Astrocyte (in vitro differentiated cells and primary cell): ENCODE measurements around the gene ZFPM1. TPM values are rescaled to one million over a fixed set of nuclear protein-coding genes. Genes with fewer than 3 reads are reported as not detected.

ENCODE experiments used
- DNase-seq: peaks from one replicate; pipeline ENCODE4 v3.0.0-alpha.2; 2010; ENCODE audit warnings: low read depth
- FAIRE-seq: peaks from 2 replicates; lab custom pipeline; 2011; peaks lifted over from hg19 to GRCh38; lab: Jason Lieb, UNC
- H2AFZ ChIP-seq: 2 replicates; pipeline ENCODE4 v1.6.0; 2012; ENCODE audit warnings: low read depth, low read length, inconsistent platforms
- H3K27ac ChIP-seq: 2 replicates; pipeline ENCODE4 v1.5.1; 2011; ENCODE audit warnings: low read depth, low read length, inconsistent platforms
- H3K27me3 ChIP-seq: 2 replicates; pipeline ENCODE4 v1.6.0; 2011; ENCODE audit warnings: low read length, inconsistent platforms; ENCODE audit not compliant: insufficient read depth
- H3K36me3 ChIP-seq: 2 replicates; pipeline ENCODE4 v1.5.1; 2011; ENCODE audit warnings: low read length, inconsistent platforms; ENCODE audit not compliant: insufficient read depth
- H3K4me1 ChIP-seq: 2 replicates; pipeline ENCODE4 v1.5.1; 2011; ENCODE audit warnings: low read length, inconsistent platforms; ENCODE audit not compliant: insufficient read depth
- H3K4me2 ChIP-seq: 2 replicates; pipeline ENCODE4 v1.6.0; 2012; ENCODE audit warnings: low read length, inconsistent platforms
- H3K4me3 ChIP-seq: 2 replicates; pipeline ENCODE4 v1.5.1; 2011; ENCODE audit warnings: low read depth, mild to moderate bottlenecking, low read length, inconsistent platforms; ENCODE audit not compliant: insufficient read depth
- H3K79me2 ChIP-seq: 2 replicates; pipeline ENCODE4 v1.6.0; 2012; ENCODE audit warnings: mild to moderate bottlenecking, low read length, inconsistent platforms; ENCODE audit not compliant: insufficient read depth
- H3K9ac ChIP-seq: 2 replicates; pipeline ENCODE4 v1.6.0; 2012; ENCODE audit warnings: mild to moderate bottlenecking, low read length, inconsistent platforms
- H3K9me3 ChIP-seq: 2 replicates; pipeline ENCODE4 v1.5.1; 2012; ENCODE audit warnings: low read depth, mild to moderate bottlenecking, low read length, inconsistent platforms; ENCODE audit not compliant: insufficient read depth
- H4K20me1 ChIP-seq: 2 replicates; pipeline ENCODE4 v1.6.0; 2012; ENCODE audit warnings: low read length, inconsistent platforms; ENCODE audit not compliant: insufficient read depth
- H3K27ac Mint-ChIP-seq: one replicate; pipeline ENCODE4 v1.8.0; 2021; ENCODE audit warnings: mild to moderate bottlenecking, mixed read lengths; ENCODE audit not compliant: unreplicated experiment
- H3K27me3 Mint-ChIP-seq: one replicate; pipeline ENCODE4 v1.8.0; 2021; ENCODE audit warnings: low read depth, mixed read lengths; ENCODE audit not compliant: unreplicated experiment
- H3K36me3 Mint-ChIP-seq: one replicate; pipeline ENCODE4 v1.8.0; 2021; ENCODE audit warnings: low read depth, mixed read lengths; ENCODE audit not compliant: unreplicated experiment
- H3K4me1 Mint-ChIP-seq: one replicate; pipeline ENCODE4 v1.8.0; 2021; ENCODE audit warnings: low read depth, mixed read lengths; ENCODE audit not compliant: unreplicated experiment
- H3K4me3 Mint-ChIP-seq: one replicate; pipeline ENCODE4 v1.8.0; 2021; ENCODE audit warnings: mild to moderate bottlenecking, moderate library complexity, mixed read lengths; ENCODE audit not compliant: unreplicated experiment
- H3K9me3 Mint-ChIP-seq: one replicate; pipeline ENCODE4 v1.8.0; 2021; ENCODE audit warnings: mild to moderate bottlenecking, mixed read lengths; ENCODE audit not compliant: unreplicated experiment
- CTCF ChIP-seq: IDR thresholded peaks from 2 replicates; pipeline ENCODE4 v1.5.1; 2011; ENCODE audit warnings: low read depth, mild to moderate bottlenecking, inconsistent platforms, low read length, moderate library complexity; ENCODE audit not compliant: insufficient read depth
- EZH2 ChIP-seq: IDR thresholded peaks from 2 replicates; pipeline ENCODE4 v1.6.1; 2012; ENCODE audit warnings: mild to moderate bottlenecking, low read length, inconsistent platforms; ENCODE audit not compliant: insufficient read depth
- total RNA-seq: library from RNA; stranded (reverse); gene quantifications from 2 replicates; pipeline ENCODE4 v1.2.1, GENCODE V29; 2021

ZFPM1 gene
- total RNA-seq, 1 donor from 2014 or later, result 8.6 TPM

DNA sequence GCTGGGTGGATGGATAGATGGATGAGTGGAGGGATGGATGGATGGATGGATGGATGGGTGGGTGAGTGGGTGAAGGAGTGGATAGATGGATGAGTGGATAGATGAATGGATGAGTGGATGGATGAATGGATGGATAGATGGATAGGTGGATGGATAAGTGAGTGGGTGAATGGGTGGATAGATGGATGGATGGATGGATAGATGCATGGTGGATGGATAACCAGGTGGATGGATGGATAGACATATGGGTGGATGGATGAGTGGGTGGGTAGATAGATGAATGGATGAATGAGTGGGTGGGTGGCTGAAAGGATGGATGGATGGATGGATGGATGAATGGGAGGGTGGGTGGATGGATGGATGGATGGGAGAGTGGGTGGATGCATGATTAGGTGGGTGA lies 66.2 kb downstream of the ZFPM1 start:
- no peak overlapping the region for H3K4me2 ChIP-seq
- H3K79me2 ChIP-seq, result no peaks in the 10 kb centered on the region
- Mint-ChIP-seq H3K27me3 (peaks cover 5% of the 10 kb centered on the region), H3K36me3 (peaks cover 3% of the 10 kb centered on the region), H3K4me3 (no peak overlapping the region), H3K27ac (no peak overlapping the region), H3K4me1 (no peaks in the 10 kb centered on the region), H3K9me3 (no peaks in the 10 kb centered on the region)
- no peak for TF ChIP-seq EZH2
- no peak for TF ChIP-seq CTCF
- no peak overlapping the region for H2AFZ ChIP-seq
- H3K36me3 ChIP-seq, result no peaks in the 10 kb centered on the region
- no peak overlapping the region for H3K27ac ChIP-seq
- DNase-seq (no peak), FAIRE-seq (no peak)
- no peaks in the 10 kb centered on the region for H3K27me3 ChIP-seq
- H4K20me1 ChIP-seq, result peaks cover 39% of the 10 kb centered on the region
- H3K9me3 ChIP-seq, result no peaks in the 10 kb centered on the region
- H3K4me3 ChIP-seq, result no peak overlapping the region
- no peaks in the 10 kb centered on the region for H3K4me1 ChIP-seq
- no peak overlapping the region for H3K9ac ChIP-seq

- peaks cover 46% of the 10 kb centered on the region for H4K20me1 ChIP-seq
- no peaks in the 10 kb centered on the region for H3K4me1 ChIP-seq
- H3K27ac ChIP-seq, result no peak overlapping the region
- TF ChIP-seq EZH2, result no peak
- TF ChIP-seq CTCF, result no peak
- no peak overlapping the region for H3K9ac ChIP-seq
- H2AFZ ChIP-seq, result no peak overlapping the region
- H3K4me3 ChIP-seq, result no peak overlapping the region
- H3K9me3 ChIP-seq, result no peaks in the 10 kb centered on the region
- Mint-ChIP-seq H3K36me3 (peaks cover 3% of the 10 kb centered on the region), H3K9me3 (no peaks in the 10 kb centered on the region), H3K27ac (no peak overlapping the region), H3K4me1 (no peaks in the 10 kb centered on the region), H3K27me3 (peaks cover 5% of the 10 kb centered on the region), H3K4me3 (no peak overlapping the region)
- no peaks in the 10 kb centered on the region for H3K36me3 ChIP-seq
- H3K79me2 ChIP-seq, result no peaks in the 10 kb centered on the region
- no peak for FAIRE-seq
- H3K27me3 ChIP-seq, result peaks cover 3% of the 10 kb centered on the region
- DNase-seq, result no peak
- no peak overlapping the region for H3K4me2 ChIP-seq
Observed at GRCh38 chr16:88519938-88520653, 67.0 kb downstream of the ZFPM1 start.

DNA sequence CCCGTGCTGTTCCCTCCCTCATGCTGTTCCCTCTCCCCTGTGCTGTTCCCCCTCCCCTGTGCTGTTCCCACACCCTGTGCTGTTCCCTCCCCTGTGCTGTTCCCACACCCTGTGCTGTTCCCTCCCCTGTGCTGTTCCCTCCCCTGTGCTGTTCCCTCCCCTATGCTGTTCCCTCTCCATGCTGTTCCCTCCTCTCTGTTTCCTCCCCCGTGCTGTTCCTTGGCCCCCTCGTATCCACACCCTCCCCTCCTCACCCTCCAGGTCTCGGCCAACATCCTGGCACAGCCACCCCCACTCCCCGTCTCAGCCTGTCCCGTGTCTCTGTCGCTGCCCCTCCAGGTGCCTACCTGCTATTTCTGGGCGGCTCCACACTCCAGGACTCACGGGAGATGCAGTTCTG lies 68.6 kb downstream of the ZFPM1 start:
- no peak overlapping the region for H3K9ac ChIP-seq
- Mint-ChIP-seq H3K4me1 (no peaks in the 10 kb centered on the region), H3K27me3 (peaks cover 2% of the 10 kb centered on the region), H3K27ac (no peak overlapping the region), H3K4me3 (no peak overlapping the region), H3K36me3 (no peaks in the 10 kb centered on the region), H3K9me3 (no peaks in the 10 kb centered on the region)
- H3K4me1 ChIP-seq, result no peaks in the 10 kb centered on the region
- H4K20me1 ChIP-seq, result peaks cover 52% of the 10 kb centered on the region
- no peaks in the 10 kb centered on the region for H3K36me3 ChIP-seq
- H2AFZ ChIP-seq, result no peak overlapping the region
- no peak for FAIRE-seq
- no peaks in the 10 kb centered on the region for H3K9me3 ChIP-seq
- no peak overlapping the region for H3K4me3 ChIP-seq
- TF ChIP-seq EZH2 (no peak), CTCF (no peak)
- H3K4me2 ChIP-seq, result no peak overlapping the region
- peaks cover 3% of the 10 kb centered on the region for H3K27me3 ChIP-seq
- H3K79me2 ChIP-seq, result no peaks in the 10 kb centered on the region
- H3K27ac ChIP-seq, result no peak overlapping the region
- no peak for DNase-seq
